ENCODE measurements around the gene RTF1. TPM values are rescaled to one million over a fixed set of nuclear protein-coding genes. Genes with fewer than 3 reads are reported as not detected.

RTF1 gene
- polyA plus RNA-seq, 3 donors, result 11.2 to 19.1 (median 15.0) TPM

GRCh38 chr15:41507820-41508290, 91.0 kb downstream of the RTF1 start:
- TF ChIP-seq, protein P1, sequence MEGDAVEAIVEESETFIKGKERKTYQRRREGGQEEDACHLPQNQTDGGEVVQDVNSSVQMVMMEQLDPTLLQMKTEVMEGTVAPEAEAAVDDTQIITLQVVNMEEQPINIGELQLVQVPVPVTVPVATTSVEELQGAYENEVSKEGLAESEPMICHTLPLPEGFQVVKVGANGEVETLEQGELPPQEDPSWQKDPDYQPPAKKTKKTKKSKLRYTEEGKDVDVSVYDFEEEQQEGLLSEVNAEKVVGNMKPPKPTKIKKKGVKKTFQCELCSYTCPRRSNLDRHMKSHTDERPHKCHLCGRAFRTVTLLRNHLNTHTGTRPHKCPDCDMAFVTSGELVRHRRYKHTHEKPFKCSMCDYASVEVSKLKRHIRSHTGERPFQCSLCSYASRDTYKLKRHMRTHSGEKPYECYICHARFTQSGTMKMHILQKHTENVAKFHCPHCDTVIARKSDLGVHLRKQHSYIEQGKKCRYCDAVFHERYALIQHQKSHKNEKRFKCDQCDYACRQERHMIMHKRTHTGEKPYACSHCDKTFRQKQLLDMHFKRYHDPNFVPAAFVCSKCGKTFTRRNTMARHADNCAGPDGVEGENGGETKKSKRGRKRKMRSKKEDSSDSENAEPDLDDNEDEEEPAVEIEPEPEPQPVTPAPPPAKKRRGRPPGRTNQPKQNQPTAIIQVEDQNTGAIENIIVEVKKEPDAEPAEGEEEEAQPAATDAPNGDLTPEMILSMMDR (IDR thresholded peaks at IDR 0.05), result no peak
- no peak overlapping the region for H3K27ac ChIP-seq (ENCODE audit: low read depth in 1 of 2, low read length in 2 of 2)
- H3K36me3 ChIP-seq (replicated peaks in 1 of 2; ENCODE audit: control insufficient read depth in 1 of 2, insufficient read depth in 2 of 2, low read length in 2 of 2), result no peaks in the 10 kb centered on the region
- peaks cover 0 to 11% (median 8%) of the 10 kb centered on the region in 7 donors for H3K9me3 Mint-ChIP-seq
- no peak overlapping the region for H3K4me3 ChIP-seq (replicated peaks in 1 of 3; ENCODE audit: low read depth in 2 of 3, low read length in 3 of 3)
- H3K4me1 Mint-ChIP-seq, result peaks cover 17% of the 10 kb centered on the region
- no peak for DNase-seq
- H3K4me2 ChIP-seq (replicated peaks; ENCODE audit: extremely low read depth, low read length, poor library complexity, severe bottlenecking), result no peak overlapping the region
- 98% methylated on average over 7 of the region's 7 CpGs for WGBS (ENCODE audit: insufficient coverage)
- no peak overlapping the region for H3K4me3 Mint-ChIP-seq
- H3K79me2 ChIP-seq (ENCODE audit: insufficient read depth, low read length), result no peaks in the 10 kb centered on the region
- peak overlapping the region in 1 of 7 donors; percentile 71 for H3K27ac Mint-ChIP-seq
- peaks cover 38 to 52% (median 52%) of the 10 kb centered on the region in 3 donors for H3K27me3 Mint-ChIP-seq (ENCODE audit: low read depth in 3 of 3)
- no peak overlapping the region for H3K9ac ChIP-seq (ENCODE audit: insufficient read depth, low read length, poor library complexity, severe bottlenecking)
- peaks cover 0 to 10% of the 10 kb centered on the region in 2 donors for H3K9me3 ChIP-seq (replicated peaks in 1 of 2; ENCODE audit: control insufficient read depth in 1 of 2, insufficient read depth in 1 of 2, low read length in 2 of 2)
- no peaks in the 10 kb centered on the region for H4K20me1 ChIP-seq (ENCODE audit: insufficient read depth, low read length)
- peaks cover 17 to 26% of the 10 kb centered on the region in 2 donors for H3K4me1 ChIP-seq (ENCODE audit: control insufficient read depth in 1 of 2, insufficient read depth in 2 of 2, low read length in 2 of 2)
- peaks cover 3 to 4% of the 10 kb centered on the region in 2 donors for H3K36me3 Mint-ChIP-seq
- intact Hi-C loops (cut with micrococcal nuclease), result no loop called here
- no peak overlapping the region for H2AFZ ChIP-seq (ENCODE audit: insufficient read depth, low read depth, low read length, poor library complexity, severe bottlenecking)
- H3K27me3 ChIP-seq (ENCODE audit: control insufficient read depth in 2 of 2, insufficient read depth in 2 of 2, low read length in 2 of 2), result peaks cover 24 to 50% of the 10 kb centered on the region in 2 donors

DNA sequence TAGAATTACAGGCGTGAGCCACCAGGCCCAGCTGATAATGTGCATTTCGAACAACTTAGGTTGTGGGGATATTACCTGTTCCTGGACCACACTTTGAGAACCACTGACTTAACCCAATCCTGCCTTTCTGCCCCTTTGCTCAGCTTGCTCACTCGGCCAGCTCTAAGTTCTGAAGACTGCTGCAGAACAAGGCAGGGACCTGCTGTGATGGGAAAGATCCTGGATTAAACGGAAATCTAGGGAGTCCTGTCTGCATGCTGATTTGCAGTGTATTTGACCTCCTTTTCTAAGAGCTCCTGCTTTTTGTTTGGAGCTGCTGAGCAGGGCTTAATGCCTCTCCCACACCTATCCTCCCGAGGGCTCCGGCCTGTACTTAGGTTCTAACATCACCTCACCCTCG, 93.8 kb downstream of the RTF1 start:
- peak overlapping the region in 1 of 2 donors; percentile 72 for H3K4me3 Mint-ChIP-seq
- 81% methylated on average over 6 of the region's 7 CpGs for WGBS (ENCODE audit: insufficient coverage)
- Histone ChIP-seq H3K36me3 (replicated peaks in 1 of 2; ENCODE audit: control insufficient read depth in 1 of 2, insufficient read depth in 2 of 2, low read length in 2 of 2) (no peaks in the 10 kb centered on the region), H2AFZ (ENCODE audit: insufficient read depth, low read depth, low read length, poor library complexity, severe bottlenecking) (no peak overlapping the region), H3K4me1 (ENCODE audit: control insufficient read depth in 1 of 2, insufficient read depth in 2 of 2, low read length in 2 of 2) (peaks cover 23 to 29% of the 10 kb centered on the region in 2 donors), H3K9ac (ENCODE audit: insufficient read depth, low read length, poor library complexity, severe bottlenecking) (no peak overlapping the region), H3K27ac (ENCODE audit: low read depth in 1 of 2, low read length in 2 of 2) (no peak overlapping the region), H3K4me2 (replicated peaks; ENCODE audit: extremely low read depth, low read length, poor library complexity, severe bottlenecking) (no peak overlapping the region), H4K20me1 (ENCODE audit: insufficient read depth, low read length) (no peaks in the 10 kb centered on the region), H3K9me3 (replicated peaks in 1 of 2; ENCODE audit: control insufficient read depth in 1 of 2, insufficient read depth in 1 of 2, low read length in 2 of 2) (peaks cover 0 to 14% of the 10 kb centered on the region in 2 donors), H3K27me3 (ENCODE audit: control insufficient read depth in 2 of 2, insufficient read depth in 2 of 2, low read length in 2 of 2) (peaks cover 17 to 51% of the 10 kb centered on the region in 2 donors), H3K4me3 (replicated peaks in 1 of 3; ENCODE audit: low read depth in 2 of 3, low read length in 3 of 3) (no peak overlapping the region), H3K79me2 (ENCODE audit: insufficient read depth, low read length) (no peaks in the 10 kb centered on the region)
- no peak for DNase-seq
- H3K27me3 Mint-ChIP-seq (ENCODE audit: low read depth in 3 of 3), result peaks cover 45 to 55% (median 53%) of the 10 kb centered on the region in 3 donors
- peaks cover 0 to 12% (median 9%) of the 10 kb centered on the region in 7 donors for H3K9me3 Mint-ChIP-seq
- H3K4me1 Mint-ChIP-seq, result peaks cover 24% of the 10 kb centered on the region
- peaks cover 3 to 8% of the 10 kb centered on the region in 2 donors for H3K36me3 Mint-ChIP-seq
- H3K27ac Mint-ChIP-seq, result no peak overlapping the region
- TF ChIP-seq, protein P1 (IDR thresholded peaks at IDR 0.05), result no peak
- intact Hi-C loops (cut with micrococcal nuclease), result no loop called here

Measured in CD14-positive monocyte (primary cell).